NCI-H748 (cell line): Measurements from ENCODE around the gene AFF1.
A peak's percentile ranks its signal among the peaks of the same experiment; 100 is the strongest.
"Not testable (repeated sequence)": the region's sequence is repeated elsewhere in the genome, so short reads cannot be mapped to it uniquely, and the experiment has no call there.

Experiments
- DNase-seq: peaks from one replicate; lab custom pipeline; 2025; ENCODE audit not compliant: unreplicated experiment; lab: John Stamatoyannopoulos, UW

AFF1 gene

GRCh38 chr4:87077914-87078585 is 143.2 kb downstream of the AFF1 start:
- DNase-seq = peak; percentile 2

GRCh38 chr4:87078987-87079486 is 144.2 kb downstream of the AFF1 start:
- no peak for DNase-seq

- no peak for DNase-seq
Observed at GRCh38 chr4:87079967-87080366, 145.2 kb downstream of the AFF1 start.

- no peak for DNase-seq
Observed at GRCh38 chr4:87080462-87080861, 145.7 kb downstream of the AFF1 start.

- DNase-seq = no peak
Observed at GRCh38 chr4:87081826-87082225, 147.0 kb downstream of the AFF1 start.

- DNase-seq = not testable (repeated sequence)
Observed at GRCh38 chr4:87085732-87086131, 150.9 kb downstream of the AFF1 start.

GRCh38 chr4:87086143-87086805 is 151.5 kb downstream of the AFF1 start:
- no peak for DNase-seq

- DNase-seq = no peak
Observed at GRCh38 chr4:87087015-87087414, 152.2 kb downstream of the AFF1 start.

- no peak for DNase-seq
Observed at GRCh38 chr4:87087420-87087819, 152.6 kb downstream of the AFF1 start.

GRCh38 chr4:87088186-87088585 is 153.4 kb downstream of the AFF1 start:
- DNase-seq = no peak

GRCh38 chr4:87089368-87089767 is 154.6 kb downstream of the AFF1 start:
- no peak for DNase-seq

GRCh38 chr4:87090305-87090704 is 155.5 kb downstream of the AFF1 start:
- DNase-seq = no peak

GRCh38 chr4:87092389-87093141 is 157.8 kb downstream of the AFF1 start:
- peak; percentile 38 for DNase-seq

- peak; percentile 58 for DNase-seq
Observed at GRCh38 chr4:87093443-87094123, 158.8 kb downstream of the AFF1 start.

- no peak for DNase-seq
Observed at GRCh38 chr4:87097075-87097474, 162.3 kb downstream of the AFF1 start.

GRCh38 chr4:87100168-87100567 is 165.4 kb downstream of the AFF1 start:
- no peak for DNase-seq

- DNase-seq = no peak
Observed at GRCh38 chr4:87101543-87102199, 166.9 kb downstream of the AFF1 start.

- DNase-seq = no peak
Observed at GRCh38 chr4:87103086-87103485, 168.3 kb downstream of the AFF1 start.

- peak; percentile 8 for DNase-seq
Observed at GRCh38 chr4:87103691-87104187, 168.9 kb downstream of the AFF1 start.

- no peak for DNase-seq
Observed at GRCh38 chr4:87105101-87105845, 170.5 kb downstream of the AFF1 start.
